ENCODE measurements around the gene RIN2.

Gene RIN2

GRCh38 chr20:19713822-19714578 lies 44.1 kb upstream of the RIN2 start:
- in situ Hi-C loops (cut with MboI; ENCODE audit: low sequenced_read_pairs, unreplicated experiment), result no loop called here
- TF ChIP-seq CTCF (IDR thresholded peaks at IDR 0.05; ENCODE audit: borderline replicate concordance, control extremely low read depth, extremely low read depth, insufficient read depth, missing control alignments), result no peak
- DNase-seq (ENCODE audit: low spot score), result no peak

GRCh38 chr20:19714579-19714840 lies 43.5 kb upstream of the RIN2 start:
- in situ Hi-C loops (cut with MboI; ENCODE audit: low sequenced_read_pairs, unreplicated experiment), result no loop called here
- no peak for DNase-seq (ENCODE audit: low spot score)
- TF ChIP-seq CTCF (IDR thresholded peaks at IDR 0.05; ENCODE audit: borderline replicate concordance, control extremely low read depth, extremely low read depth, insufficient read depth, missing control alignments), result no peak

GRCh38 chr20:19715986-19716385 lies 42.1 kb upstream of the RIN2 start:
- no peak for TF ChIP-seq CTCF (IDR thresholded peaks at IDR 0.05; ENCODE audit: borderline replicate concordance, control extremely low read depth, extremely low read depth, insufficient read depth, missing control alignments)
- no peak for DNase-seq (ENCODE audit: low spot score)
- in situ Hi-C loops (cut with MboI; ENCODE audit: low sequenced_read_pairs, unreplicated experiment), result no loop called here

GRCh38 chr20:19718880-19719279 lies 39.2 kb upstream of the RIN2 start:
- DNase-seq (ENCODE audit: low spot score), result no peak
- no peak for TF ChIP-seq CTCF (IDR thresholded peaks at IDR 0.05; ENCODE audit: borderline replicate concordance, control extremely low read depth, extremely low read depth, insufficient read depth, missing control alignments)
- in situ Hi-C loops (cut with MboI; ENCODE audit: low sequenced_read_pairs, unreplicated experiment), result no loop called here

GRCh38 chr20:19720991-19721390 lies 37.1 kb upstream of the RIN2 start:
- no peak for TF ChIP-seq CTCF (IDR thresholded peaks at IDR 0.05; ENCODE audit: borderline replicate concordance, control extremely low read depth, extremely low read depth, insufficient read depth, missing control alignments)
- in situ Hi-C loops (cut with MboI; ENCODE audit: low sequenced_read_pairs, unreplicated experiment), result no loop called here
- no peak for DNase-seq (ENCODE audit: low spot score)

- no peak for TF ChIP-seq CTCF (IDR thresholded peaks at IDR 0.05; ENCODE audit: borderline replicate concordance, control extremely low read depth, extremely low read depth, insufficient read depth, missing control alignments)
- no peak for DNase-seq (ENCODE audit: low spot score)
- in situ Hi-C loops (cut with MboI; ENCODE audit: low sequenced_read_pairs, unreplicated experiment), result no loop called here
Observed at GRCh38 chr20:19723051-19723450, 35.0 kb upstream of the RIN2 start.

All from GM13976 (cell line).